ENCODE measurements around the gene TRA2B.

GRCh38 chr3:185942907-185943759 is 5.3 kb upstream of the TRA2B start:
- TF ChIP-seq CTCF (IDR thresholded peaks at IDR 0.05) (peak in 1 of 3 donors; percentile 92), POLR2A (IDR thresholded peaks at IDR 0.05) (no peak)
